Measurements from ENCODE around the gene STK32B. TPM values are rescaled to one million over a fixed set of nuclear protein-coding genes. Genes with fewer than 3 reads are reported as not detected.

STK32B gene
- total RNA-seq, 4 donors from 2014 or later, result 0.09 to 3.2 (median 0.38) TPM; not detected in 1

GRCh38 chr4:5029447-5029846, 21.8 kb upstream of the STK32B start:
- intact Hi-C loops (cut with DNase I), result no loop called here
- no peak for DNase-seq
- no peak overlapping the region for H3K4me3 ChIP-seq
- H3K27ac ChIP-seq, result no peak overlapping the region
- H3K4me1 ChIP-seq, result peaks cover 4 to 16% (median 14%) of the 10 kb centered on the region in 3 donors
- 86 to 93% methylated on average over 8 of the region's 8 CpGs for WGBS, 2 donors
- H3K9me3 ChIP-seq, result no peaks in the 10 kb centered on the region
- TF ChIP-seq POLR2A (IDR thresholded peaks at IDR 0.05) (no peak), CTCF (IDR thresholded peaks at IDR 0.05) (no peak)
- H3K36me3 ChIP-seq, result no peaks in the 10 kb centered on the region
- no peaks in the 10 kb centered on the region for H3K27me3 ChIP-seq

GRCh38 chr4:5030221-5030620, 21.1 kb upstream of the STK32B start:
- peaks cover 0 to 23% (median 19%) of the 10 kb centered on the region in 3 donors for H3K4me1 ChIP-seq
- intact Hi-C loops (cut with DNase I), result no loop called here
- no peaks in the 10 kb centered on the region for H3K9me3 ChIP-seq
- no peaks in the 10 kb centered on the region for H3K36me3 ChIP-seq
- DNase-seq, result no peak
- TF ChIP-seq POLR2A (IDR thresholded peaks at IDR 0.05) (no peak), CTCF (IDR thresholded peaks at IDR 0.05) (no peak)
- H3K27ac ChIP-seq, result no peak overlapping the region
- H3K27me3 ChIP-seq, result no peaks in the 10 kb centered on the region
- WGBS, 2 donors, result 57 to 61% methylated on average over 4 of the region's 4 CpGs
- H3K4me3 ChIP-seq, result no peak overlapping the region

- peaks cover under 1 to 26% (median 19%) of the 10 kb centered on the region in 3 donors for H3K4me1 ChIP-seq
- intact Hi-C loops (cut with DNase I), result no loop called here
- H3K36me3 ChIP-seq, result no peaks in the 10 kb centered on the region
- H3K4me3 ChIP-seq, result no peak overlapping the region
- DNase-seq, result no peak
- H3K27ac ChIP-seq, result no peak overlapping the region
- TF ChIP-seq POLR2A (IDR thresholded peaks at IDR 0.05) (no peak), CTCF (IDR thresholded peaks at IDR 0.05) (no peak)
- 82 to 86% methylated on average over 3 of the region's 3 CpGs for WGBS, 2 donors
- H3K27me3 ChIP-seq, result no peaks in the 10 kb centered on the region
- H3K9me3 ChIP-seq, result no peaks in the 10 kb centered on the region
These were observed 20.4 kb upstream of the STK32B start for GRCh38 chr4:5030927-5031326.

- H3K4me3 ChIP-seq, result no peak overlapping the region
- no peaks in the 10 kb centered on the region for H3K27me3 ChIP-seq
- TF ChIP-seq CTCF (IDR thresholded peaks at IDR 0.05) (no peak), POLR2A (IDR thresholded peaks at IDR 0.05) (no peak)
- peaks cover 4 to 28% (median 19%) of the 10 kb centered on the region in 3 donors for H3K4me1 ChIP-seq
- intact Hi-C loops (cut with DNase I), result no loop called here
- no peaks in the 10 kb centered on the region for H3K36me3 ChIP-seq
- H3K9me3 ChIP-seq, result no peaks in the 10 kb centered on the region
- 56 to 75% methylated on average over 5 of the region's 5 CpGs for WGBS, 2 donors
- DNase-seq, result no peak
- peak overlapping the region in 3 of 4 donors; percentile 24 to 67 (median 53) for H3K27ac ChIP-seq
These were observed 18.5 kb upstream of the STK32B start for GRCh38 chr4:5032813-5033212.

GRCh38 chr4:5033281-5033841, 17.9 kb upstream of the STK32B start:
- TF ChIP-seq POLR2A (IDR thresholded peaks at IDR 0.05), result no peak
- TF ChIP-seq CTCF (IDR thresholded peaks at IDR 0.05), result no peak
- Histone ChIP-seq H3K27me3 (no peaks in the 10 kb centered on the region), H3K9me3 (no peaks in the 10 kb centered on the region), H3K27ac (peak overlapping the region in 3 of 4 donors; percentile 24 to 67 (median 53)), H3K4me1 (peaks cover 4 to 33% (median 19%) of the 10 kb centered on the region in 3 donors), H3K36me3 (no peaks in the 10 kb centered on the region), H3K4me3 (no peak overlapping the region)
- intact Hi-C loops (cut with DNase I), result no loop called here
- WGBS, 2 donors, result 25 to 56% methylated on average over 5 to 10 of the region's 10 CpGs
- no peak for DNase-seq
